SK-N-SH treated with all-trans-retinoic acid at 6 μM for 48 hours (cell line): ENCODE measurements around the gene TTC33.

ENCODE experiments used
- ARNTL ChIP-seq: fragments of 450-650 bp; formaldehyde crosslinking; IDR thresholded peaks from 2 replicates; pipeline ENCODE4 v1.5.0; 2020; ENCODE audit warnings: low read depth, mild to moderate bottlenecking, moderate library complexity, borderline replicate concordance
- CREB5 ChIP-seq: fragments of 250-450 bp; sonication (Bioruptor Pico); IDR thresholded peaks from 2 replicates; pipeline ENCODE4 v1.5.1; 2020; ENCODE audit warnings: low read depth, mild to moderate bottlenecking, moderate library complexity
- CSRNP3 ChIP-seq: fragments of 250-450 bp; sonication (Bioruptor Pico); IDR thresholded peaks from 2 replicates; pipeline ENCODE4 v1.5.1; 2021; ENCODE audit warnings: mild to moderate bottlenecking, moderate library complexity
- GLIS3 ChIP-seq: fragments of 250-450 bp; sonication (Bioruptor Pico); IDR thresholded peaks from 2 replicates; pipeline ENCODE4 v1.5.0; 2020; ENCODE audit warnings: mild to moderate bottlenecking, moderate library complexity
- PATZ1 ChIP-seq: fragments of 250-450 bp; sonication (Bioruptor Pico); IDR thresholded peaks from 2 replicates; pipeline ENCODE4 v1.8.0; 2020; ENCODE audit warnings: mild to moderate bottlenecking, moderate library complexity, borderline replicate concordance
- TSHZ2 ChIP-seq: fragments of 250-450 bp; sonication (Bioruptor Pico); IDR thresholded peaks from 2 replicates; pipeline ENCODE4 v1.5.0; 2020; ENCODE audit warnings: mild to moderate bottlenecking, moderate library complexity

- TF ChIP-seq PATZ1 (CRISPR knock-in tag) (no peak), CREB5 (CRISPR knock-in tag) (no peak), CSRNP3 (CRISPR knock-in tag) (no peak), TSHZ2 (CRISPR knock-in tag) (no peak), GLIS3 (CRISPR knock-in tag) (no peak), ARNTL (CRISPR knock-in tag) (no peak)
Measured at GRCh38 chr5:40575921-40576320, 179.8 kb downstream of the TTC33 start.
